HG02759 (cell line): ENCODE data around the gene BARX2.

ENCODE experiments used
- ATAC-seq: cut with Tn5 transposase; IDR thresholded peaks from one replicate; pipeline ENCODE4 v1.9.1; 2021; ENCODE audit warnings: mild to moderate bottlenecking, moderate library complexity; ENCODE audit not compliant: unreplicated experiment

BARX2 gene

DNA sequence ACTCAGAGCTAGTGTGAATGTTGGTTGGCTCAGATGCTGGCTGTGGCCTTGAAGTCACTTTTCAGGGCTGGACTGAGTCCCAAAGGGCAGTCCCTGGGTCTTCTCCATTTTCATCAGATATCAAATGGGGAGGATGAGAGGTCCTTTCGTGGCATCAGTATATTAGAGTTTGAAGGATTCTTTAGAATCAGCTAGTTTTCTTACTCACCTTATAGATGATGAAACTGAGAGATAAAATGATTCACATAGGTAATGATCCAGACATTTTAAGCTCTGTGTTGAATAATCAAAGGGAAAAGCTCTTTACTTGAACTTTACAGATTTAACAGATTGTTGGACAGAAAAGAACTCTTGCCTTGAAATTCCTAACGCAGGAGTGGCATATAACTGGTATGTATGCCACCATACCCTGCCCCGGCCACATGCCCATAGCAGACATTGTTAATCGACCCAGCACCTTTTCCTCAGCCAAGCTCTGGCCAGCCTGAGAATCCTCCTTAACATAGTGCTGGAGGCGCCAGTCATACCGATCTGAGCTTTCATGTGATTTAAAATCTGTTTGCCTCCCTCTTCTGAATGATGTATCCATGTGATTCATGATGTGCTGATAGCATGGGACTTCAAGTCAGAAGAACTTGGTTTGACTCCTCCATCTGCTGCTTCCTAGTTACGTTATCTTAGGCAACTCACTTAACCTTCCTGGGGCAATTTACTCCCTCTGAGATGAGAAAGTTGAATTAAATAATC lies 60.0 kb downstream of the BARX2 start:
- ATAC-seq = no peak

DNA sequence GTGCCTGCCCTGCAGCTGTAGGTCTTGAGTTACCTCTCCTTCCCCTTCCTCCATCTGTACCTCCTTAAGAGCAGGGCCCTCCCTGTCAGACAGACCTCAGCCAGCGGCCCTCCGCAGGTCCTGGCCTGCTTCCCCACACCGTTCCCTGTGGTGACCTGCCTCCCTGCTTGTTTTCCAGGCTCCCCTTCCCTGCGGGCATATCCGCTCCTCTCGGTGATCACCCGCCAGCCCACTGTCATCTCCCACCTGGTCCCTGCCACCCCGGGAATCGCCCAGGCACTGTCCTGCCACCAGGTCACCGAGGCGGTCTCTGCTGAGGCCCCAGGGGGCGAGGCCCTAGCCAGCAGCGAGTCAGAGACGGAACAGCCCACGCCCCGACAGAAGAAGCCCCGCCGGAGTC lies 60.9 kb downstream of the BARX2 start:
- no peak for ATAC-seq

DNA sequence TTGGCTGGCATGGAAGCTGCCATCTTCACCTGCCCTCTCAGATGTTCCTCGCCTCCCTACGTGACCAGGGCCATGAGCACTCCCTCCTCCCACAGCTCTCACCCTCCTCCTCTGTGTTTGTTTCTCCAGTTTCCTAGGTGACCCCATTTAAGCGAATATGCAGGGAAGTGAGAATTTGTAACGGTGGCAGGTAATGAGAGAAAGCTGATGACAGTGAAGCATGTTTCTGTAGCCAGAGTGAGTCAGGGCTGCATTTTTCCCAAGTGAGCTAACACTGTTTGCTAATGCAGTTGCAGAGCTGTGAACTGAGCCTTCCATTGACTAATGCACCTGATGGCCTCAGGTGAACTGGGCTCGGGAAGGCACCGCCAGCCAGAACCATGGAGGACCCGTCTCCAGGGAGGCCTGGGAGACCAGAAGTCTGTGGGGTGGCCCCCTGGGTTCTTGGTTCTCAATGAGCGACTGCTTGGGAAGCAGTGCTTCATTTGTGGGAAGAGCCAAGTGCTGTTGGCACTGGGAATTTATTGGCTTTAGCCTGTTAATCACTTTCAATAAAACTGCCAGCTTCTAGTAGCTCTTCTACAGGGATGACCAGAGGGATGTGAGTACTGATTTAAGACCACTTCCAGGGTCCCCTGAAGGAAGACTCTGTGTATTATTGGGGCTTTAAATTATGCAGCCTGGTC lies 64.5 kb downstream of the BARX2 start:
- no peak for ATAC-seq

DNA sequence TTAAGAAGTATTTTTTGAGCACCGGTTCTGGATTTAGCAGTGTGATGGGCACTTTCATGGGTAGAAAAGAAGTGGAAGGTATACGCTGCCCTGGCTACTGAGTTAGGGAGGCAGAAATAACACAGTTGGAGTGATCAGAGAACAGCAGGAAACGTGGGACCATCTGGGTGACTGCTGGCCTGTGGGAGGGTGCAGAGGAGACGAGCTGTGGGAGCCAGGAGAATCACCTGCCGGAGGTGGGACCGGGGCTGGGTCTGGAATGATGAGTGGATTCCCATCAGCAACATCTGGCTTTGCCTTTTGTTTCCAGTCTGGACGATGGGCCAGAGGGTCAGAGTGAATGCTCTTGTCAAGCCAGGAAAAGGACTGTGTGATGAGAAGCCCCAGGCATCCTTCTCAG lies 66.5 kb downstream of the BARX2 start:
- no peak for ATAC-seq

DNA sequence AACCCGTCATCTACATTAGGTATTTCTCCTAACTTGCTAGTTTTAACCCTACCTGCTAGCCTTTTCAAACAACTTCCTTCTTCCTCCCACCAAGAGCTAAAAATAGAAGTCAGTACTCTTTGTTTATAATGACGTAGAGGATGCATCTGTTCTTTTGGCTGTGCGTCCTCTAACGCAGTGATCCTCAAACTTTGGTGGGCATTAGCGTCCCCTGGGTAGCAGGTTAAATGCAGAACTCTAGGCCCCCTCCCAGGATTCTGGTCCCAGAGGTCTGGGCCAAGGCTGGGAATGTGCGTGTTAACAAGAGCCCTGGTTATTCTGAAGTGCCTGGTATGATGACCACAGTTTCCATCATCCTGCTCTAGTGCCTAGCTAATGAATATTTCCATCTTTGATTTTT lies 67.6 kb downstream of the BARX2 start:
- no peak for ATAC-seq

DNA sequence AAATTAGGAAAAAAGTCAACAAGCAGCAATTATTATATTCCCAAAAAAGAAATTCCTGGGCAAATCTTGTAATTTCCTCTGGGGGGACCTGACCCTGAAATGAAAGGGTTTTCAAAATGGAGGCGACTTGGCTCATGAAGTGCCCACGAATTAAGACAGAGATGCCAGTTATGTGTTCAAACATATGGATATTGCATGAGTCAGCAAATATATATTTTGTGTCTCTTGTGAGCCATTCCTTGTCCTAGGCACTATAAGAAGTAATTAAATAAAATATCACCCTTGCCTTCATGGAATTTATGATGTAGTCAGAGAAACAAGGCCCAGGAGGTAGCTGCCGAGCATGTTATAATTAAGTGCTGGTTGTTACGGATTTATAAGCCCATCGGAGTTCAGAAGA lies 68.6 kb downstream of the BARX2 start:
- no peak for ATAC-seq

DNA sequence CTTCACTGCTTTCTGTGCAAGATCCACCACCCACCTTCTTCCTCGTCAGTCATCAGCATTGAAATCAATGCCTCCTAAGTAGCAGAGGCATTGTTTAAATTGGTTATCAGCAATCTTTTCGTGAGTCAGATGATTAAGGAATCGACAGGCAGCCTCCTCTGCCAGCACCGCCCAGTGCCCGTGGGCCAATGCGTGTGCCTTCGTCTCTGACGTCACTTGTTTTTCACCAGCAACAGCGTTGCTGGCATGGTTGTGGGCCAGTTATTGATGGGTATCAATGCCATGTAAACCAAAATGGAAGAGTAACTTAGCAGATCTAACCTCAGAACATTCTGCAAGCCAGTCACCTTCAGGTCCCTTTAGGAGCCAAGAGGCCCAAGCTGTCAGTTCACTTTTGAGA lies 69.6 kb downstream of the BARX2 start:
- no peak for ATAC-seq

GRCh38 chr11:129446572-129446971 lies 70.9 kb downstream of the BARX2 start:
- no peak for ATAC-seq

- ATAC-seq = no peak
These were observed 72.1 kb downstream of the BARX2 start for GRCh38 chr11:129447654-129448239.

- ATAC-seq = no peak
These were observed 75.9 kb downstream of the BARX2 start for GRCh38 chr11:129451524-129451923.

GRCh38 chr11:129453293-129453721 lies 77.7 kb downstream of the BARX2 start:
- ATAC-seq = no peak

DNA sequence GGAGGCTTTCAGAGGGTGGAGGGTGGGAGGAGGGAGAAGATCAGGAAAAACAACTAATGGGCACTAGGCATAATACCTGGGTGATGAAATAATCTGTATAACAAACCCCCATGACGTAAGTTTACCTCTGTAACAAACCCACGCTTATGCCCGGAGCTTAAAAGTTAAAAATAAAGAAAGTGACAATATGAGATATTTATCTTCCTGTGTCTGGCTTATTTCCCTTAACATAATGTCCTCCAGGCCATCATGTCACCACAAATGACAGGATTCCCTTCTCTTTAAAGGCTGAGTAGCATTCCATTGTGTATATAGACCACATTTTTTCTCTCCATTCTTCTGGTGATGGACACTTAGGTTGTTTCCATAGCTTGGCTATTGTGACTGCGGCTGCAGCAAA lies 79.5 kb downstream of the BARX2 start:
- no peak for ATAC-seq

DNA sequence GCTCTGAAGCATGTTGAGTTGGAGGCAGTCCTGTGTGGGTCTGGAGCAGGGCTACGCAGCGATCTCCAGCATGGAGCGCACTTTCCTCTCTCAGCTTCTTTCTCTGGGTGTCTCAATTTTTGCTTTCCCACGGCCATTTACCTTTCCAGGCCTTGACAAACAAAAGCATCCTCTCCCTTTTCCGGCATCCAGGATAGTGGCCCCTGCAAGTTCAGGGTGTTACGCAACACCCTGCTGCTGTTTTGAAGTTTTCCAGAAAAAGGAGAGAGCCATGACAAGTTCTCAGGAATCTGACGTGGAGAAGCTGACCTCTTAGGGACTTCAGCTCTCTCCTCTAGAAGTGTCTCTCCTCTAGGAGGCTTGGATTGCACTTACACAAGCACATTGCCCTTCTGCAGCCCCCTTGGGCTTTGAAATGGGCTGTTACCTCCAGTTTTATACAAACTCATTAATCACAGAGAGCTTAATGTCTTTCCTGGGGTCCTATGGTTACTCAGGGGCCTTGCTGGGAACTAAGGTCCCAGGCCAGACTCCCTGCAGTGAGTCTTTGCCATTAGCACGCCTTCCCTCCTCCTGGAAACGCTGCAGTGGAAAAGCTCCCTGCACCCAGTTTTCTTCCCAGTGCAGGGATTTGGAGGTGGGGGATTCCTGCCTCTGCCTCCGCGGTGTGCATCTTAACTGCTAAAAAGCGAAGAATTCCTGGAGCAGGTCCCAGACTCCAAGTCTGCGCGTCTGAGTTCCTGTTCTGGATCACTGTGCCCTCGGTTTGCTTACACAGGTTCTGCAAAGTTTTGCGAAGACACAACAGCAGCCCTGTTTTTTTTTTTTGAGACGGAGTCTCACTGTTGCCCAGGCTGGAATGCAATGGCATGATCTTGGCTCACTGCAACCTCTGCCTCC lies 80.4 kb downstream of the BARX2 start:
- no peak for ATAC-seq

GRCh38 chr11:129457321-129457720 lies 81.7 kb downstream of the BARX2 start:
- no peak for ATAC-seq

DNA sequence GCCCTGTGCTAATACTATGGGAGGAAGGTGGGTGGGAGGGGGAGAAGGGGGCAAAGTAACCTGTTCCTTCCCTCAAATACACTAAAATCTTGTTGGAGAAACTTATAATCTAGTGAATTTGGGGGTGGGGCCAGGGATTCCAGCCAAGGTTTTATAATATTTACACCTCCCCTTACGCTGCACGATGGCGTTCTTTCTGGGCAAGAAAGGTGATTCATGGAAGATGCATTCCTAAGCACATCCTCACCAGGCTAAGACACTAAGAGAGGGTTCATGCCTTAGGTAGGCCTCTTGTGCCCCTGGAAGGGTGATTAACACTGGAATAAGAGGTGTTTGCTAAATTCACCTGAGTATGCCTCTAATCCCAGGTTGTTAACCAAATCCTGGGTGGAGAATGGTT lies 82.6 kb downstream of the BARX2 start:
- no peak for ATAC-seq

- no peak for ATAC-seq
These were observed 83.3 kb downstream of the BARX2 start for GRCh38 chr11:129458756-129459535.

- ATAC-seq = no peak
These were observed 85.1 kb downstream of the BARX2 start for GRCh38 chr11:129460714-129461113.

- no peak for ATAC-seq
These were observed 108.4 kb downstream of the BARX2 start for GRCh38 chr11:129484068-129484467.

DNA sequence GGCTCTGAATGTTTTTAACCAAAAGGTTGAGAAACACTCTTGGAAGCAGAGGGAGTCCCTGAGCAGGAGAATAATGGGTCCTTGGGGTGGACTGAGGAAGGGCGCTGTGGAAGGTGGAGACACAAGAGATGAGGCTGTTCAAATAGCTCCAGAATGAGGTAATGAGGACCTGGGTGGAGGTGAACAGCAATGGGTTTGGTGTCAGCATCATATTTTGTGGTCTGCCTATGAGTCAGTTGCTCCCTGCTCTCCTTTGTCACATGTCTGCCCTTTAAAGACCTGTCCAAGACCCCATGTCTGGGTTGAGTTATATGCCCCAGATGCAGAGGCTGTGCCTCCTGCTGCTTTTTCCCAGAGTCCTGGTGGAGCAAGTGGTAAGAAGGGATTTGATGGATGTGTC lies 113.6 kb downstream of the BARX2 start:
- no peak for ATAC-seq

DNA sequence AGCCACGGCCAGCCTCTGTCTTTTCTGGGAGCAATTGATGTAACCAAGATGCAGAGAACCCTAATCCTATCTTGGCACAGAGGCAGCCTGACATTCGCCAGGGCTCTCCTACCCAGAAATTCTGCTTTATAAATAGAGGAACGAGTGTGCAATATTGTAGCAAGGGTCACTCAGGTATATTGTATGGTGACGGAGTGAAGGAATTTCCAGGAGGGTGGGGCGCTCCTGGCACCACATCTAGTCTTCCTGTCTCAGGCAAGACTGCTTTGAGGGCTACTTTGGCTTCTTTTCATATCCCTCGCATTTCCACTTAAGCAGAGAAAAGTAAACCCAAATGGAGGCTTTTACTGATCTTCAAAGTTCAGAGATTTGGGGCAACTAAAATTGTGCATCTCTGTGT lies 114.4 kb downstream of the BARX2 start:
- no peak for ATAC-seq
